GM12878 (cell line): Measurements from ENCODE around the gene GAP43.

Experiments used
- CHD4 ChIP-seq: fragments of 200-600 bp; sonication (generic); IDR thresholded peaks from 2 replicates; pipeline ENCODE4 v1.6.1; 2016; ENCODE audit warnings: mild to moderate bottlenecking
- NFYB ChIP-seq: IDR thresholded peaks from 2 replicates; pipeline ENCODE4 v1.6.1; 2011; ENCODE audit warnings: low read depth, mild to moderate bottlenecking, low read length, improper control_type of control experiment, moderate library complexity; ENCODE audit not compliant: insufficient read depth
- POLR2A ChIP-seq: IDR thresholded peaks from 2 replicates; pipeline ENCODE4 v1.6.1; 2011; ENCODE audit warnings: low read depth, mild to moderate bottlenecking, low read length
- POLR2AphosphoS5 ChIP-seq: IDR thresholded peaks from 2 replicates; pipeline ENCODE4 v1.6.1; 2011; ENCODE audit warnings: mild to moderate bottlenecking, low read length, inconsistent platforms
- TARDBP ChIP-seq: IDR thresholded peaks from 2 replicates; pipeline ENCODE4 v1.6.1; 2016; ENCODE audit warnings: borderline replicate concordance
- ZNF274 ChIP-seq: IDR thresholded peaks from one replicate; pipeline ENCODE4 v1.8.0; 2011; ENCODE audit not compliant: insufficient read length, insufficient read depth
- TF ChIP-seq, protein P1 (sequence below), 3 experiments: IDR thresholded peaks in 2 of 3; conservative IDR thresholded peaks in 1 of 3; 2 replicates each; pipeline ENCODE4 v1.5.1; 2011; ENCODE audit warnings: low read depth in 3 of 3, low read length in 3 of 3, mild to moderate bottlenecking in 3 of 3, control low read depth in 2 of 3, moderate library complexity in 2 of 3, inconsistent platforms in 1 of 3, mixed read lengths in 1 of 3; ENCODE audit not compliant: control insufficient read depth in 2 of 3, insufficient read depth in 1 of 3; ENCODE audit errors: extremely low read depth in 1 of 3
- TF ChIP-seq, protein P2 (sequence below): IDR thresholded peaks from 2 replicates; pipeline ENCODE4 v1.6.1; 2011; ENCODE audit warnings: low read depth, low read length, improper control_type of control experiment, borderline replicate concordance
- TF ChIP-seq, protein P3 (sequence below): IDR thresholded peaks from 2 replicates; pipeline ENCODE4 v1.6.1; 2012; ENCODE audit warnings: low read depth, low read length, improper control_type of control experiment
- TF ChIP-seq, protein P4 (sequence below): IDR thresholded peaks from 2 replicates; pipeline ENCODE4 v1.6.1; 2012; ENCODE audit warnings: mild to moderate bottlenecking, low read depth, low read length

DNA sequence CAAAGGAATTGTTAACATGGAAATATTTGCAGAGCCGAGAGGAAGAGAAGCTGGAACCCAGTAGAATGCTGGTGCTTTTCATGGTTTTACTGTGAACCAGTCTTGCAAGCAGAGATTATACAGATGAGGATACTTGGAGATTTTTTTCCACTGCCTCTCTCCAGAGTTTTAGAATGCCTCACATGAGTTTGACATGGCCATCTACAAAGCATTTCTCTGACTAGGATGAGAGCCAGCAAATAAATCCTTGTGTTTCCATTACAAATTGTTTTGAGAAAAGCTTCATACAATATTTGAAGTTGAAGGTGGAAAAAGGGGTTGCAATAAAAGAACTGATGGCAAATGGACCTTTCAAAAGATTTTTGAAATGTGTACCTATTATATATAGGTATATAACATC lies 45.0 kb upstream of the GAP43 start:
- TF ChIP-seq, protein P1, sequence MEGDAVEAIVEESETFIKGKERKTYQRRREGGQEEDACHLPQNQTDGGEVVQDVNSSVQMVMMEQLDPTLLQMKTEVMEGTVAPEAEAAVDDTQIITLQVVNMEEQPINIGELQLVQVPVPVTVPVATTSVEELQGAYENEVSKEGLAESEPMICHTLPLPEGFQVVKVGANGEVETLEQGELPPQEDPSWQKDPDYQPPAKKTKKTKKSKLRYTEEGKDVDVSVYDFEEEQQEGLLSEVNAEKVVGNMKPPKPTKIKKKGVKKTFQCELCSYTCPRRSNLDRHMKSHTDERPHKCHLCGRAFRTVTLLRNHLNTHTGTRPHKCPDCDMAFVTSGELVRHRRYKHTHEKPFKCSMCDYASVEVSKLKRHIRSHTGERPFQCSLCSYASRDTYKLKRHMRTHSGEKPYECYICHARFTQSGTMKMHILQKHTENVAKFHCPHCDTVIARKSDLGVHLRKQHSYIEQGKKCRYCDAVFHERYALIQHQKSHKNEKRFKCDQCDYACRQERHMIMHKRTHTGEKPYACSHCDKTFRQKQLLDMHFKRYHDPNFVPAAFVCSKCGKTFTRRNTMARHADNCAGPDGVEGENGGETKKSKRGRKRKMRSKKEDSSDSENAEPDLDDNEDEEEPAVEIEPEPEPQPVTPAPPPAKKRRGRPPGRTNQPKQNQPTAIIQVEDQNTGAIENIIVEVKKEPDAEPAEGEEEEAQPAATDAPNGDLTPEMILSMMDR (IDR thresholded peaks at IDR 0.05 in 2 of 3, conservative IDR thresholded peaks at IDR 0.05 in 1 of 3; ENCODE audit: control insufficient read depth in 2 of 3, extremely low read depth in 1 of 3, insufficient read depth in 1 of 3, low read depth in 3 of 3, low read length in 3 of 3), result no peak
- TF ChIP-seq POLR2A (no peak), ZNF274 (no peak), POLR2AphosphoS5 (no peak), TARDBP (no peak), CHD4 (no peak), NFYB (no peak)
- TF ChIP-seq, protein P2, sequence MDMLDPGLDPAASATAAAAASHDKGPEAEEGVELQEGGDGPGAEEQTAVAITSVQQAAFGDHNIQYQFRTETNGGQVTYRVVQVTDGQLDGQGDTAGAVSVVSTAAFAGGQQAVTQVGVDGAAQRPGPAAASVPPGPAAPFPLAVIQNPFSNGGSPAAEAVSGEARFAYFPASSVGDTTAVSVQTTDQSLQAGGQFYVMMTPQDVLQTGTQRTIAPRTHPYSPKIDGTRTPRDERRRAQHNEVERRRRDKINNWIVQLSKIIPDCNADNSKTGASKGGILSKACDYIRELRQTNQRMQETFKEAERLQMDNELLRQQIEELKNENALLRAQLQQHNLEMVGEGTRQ, result no peak
- TF ChIP-seq, protein P3, sequence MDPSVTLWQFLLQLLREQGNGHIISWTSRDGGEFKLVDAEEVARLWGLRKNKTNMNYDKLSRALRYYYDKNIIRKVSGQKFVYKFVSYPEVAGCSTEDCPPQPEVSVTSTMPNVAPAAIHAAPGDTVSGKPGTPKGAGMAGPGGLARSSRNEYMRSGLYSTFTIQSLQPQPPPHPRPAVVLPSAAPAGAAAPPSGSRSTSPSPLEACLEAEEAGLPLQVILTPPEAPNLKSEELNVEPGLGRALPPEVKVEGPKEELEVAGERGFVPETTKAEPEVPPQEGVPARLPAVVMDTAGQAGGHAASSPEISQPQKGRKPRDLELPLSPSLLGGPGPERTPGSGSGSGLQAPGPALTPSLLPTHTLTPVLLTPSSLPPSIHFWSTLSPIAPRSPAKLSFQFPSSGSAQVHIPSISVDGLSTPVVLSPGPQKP, result no peak
- TF ChIP-seq, protein P4, sequence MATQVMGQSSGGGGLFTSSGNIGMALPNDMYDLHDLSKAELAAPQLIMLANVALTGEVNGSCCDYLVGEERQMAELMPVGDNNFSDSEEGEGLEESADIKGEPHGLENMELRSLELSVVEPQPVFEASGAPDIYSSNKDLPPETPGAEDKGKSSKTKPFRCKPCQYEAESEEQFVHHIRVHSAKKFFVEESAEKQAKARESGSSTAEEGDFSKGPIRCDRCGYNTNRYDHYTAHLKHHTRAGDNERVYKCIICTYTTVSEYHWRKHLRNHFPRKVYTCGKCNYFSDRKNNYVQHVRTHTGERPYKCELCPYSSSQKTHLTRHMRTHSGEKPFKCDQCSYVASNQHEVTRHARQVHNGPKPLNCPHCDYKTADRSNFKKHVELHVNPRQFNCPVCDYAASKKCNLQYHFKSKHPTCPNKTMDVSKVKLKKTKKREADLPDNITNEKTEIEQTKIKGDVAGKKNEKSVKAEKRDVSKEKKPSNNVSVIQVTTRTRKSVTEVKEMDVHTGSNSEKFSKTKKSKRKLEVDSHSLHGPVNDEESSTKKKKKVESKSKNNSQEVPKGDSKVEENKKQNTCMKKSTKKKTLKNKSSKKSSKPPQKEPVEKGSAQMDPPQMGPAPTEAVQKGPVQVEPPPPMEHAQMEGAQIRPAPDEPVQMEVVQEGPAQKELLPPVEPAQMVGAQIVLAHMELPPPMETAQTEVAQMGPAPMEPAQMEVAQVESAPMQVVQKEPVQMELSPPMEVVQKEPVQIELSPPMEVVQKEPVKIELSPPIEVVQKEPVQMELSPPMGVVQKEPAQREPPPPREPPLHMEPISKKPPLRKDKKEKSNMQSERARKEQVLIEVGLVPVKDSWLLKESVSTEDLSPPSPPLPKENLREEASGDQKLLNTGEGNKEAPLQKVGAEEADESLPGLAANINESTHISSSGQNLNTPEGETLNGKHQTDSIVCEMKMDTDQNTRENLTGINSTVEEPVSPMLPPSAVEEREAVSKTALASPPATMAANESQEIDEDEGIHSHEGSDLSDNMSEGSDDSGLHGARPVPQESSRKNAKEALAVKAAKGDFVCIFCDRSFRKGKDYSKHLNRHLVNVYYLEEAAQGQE, result no peak
